HS-27A (cell line): Measurements from ENCODE around the gene TACR2.

Experiments
- DNase-seq: peaks from one replicate; pipeline ENCODE4 v3.0.0-alpha.2; 2012; ENCODE audit warnings: low read depth, missing footprints

Gene TACR2

DNA sequence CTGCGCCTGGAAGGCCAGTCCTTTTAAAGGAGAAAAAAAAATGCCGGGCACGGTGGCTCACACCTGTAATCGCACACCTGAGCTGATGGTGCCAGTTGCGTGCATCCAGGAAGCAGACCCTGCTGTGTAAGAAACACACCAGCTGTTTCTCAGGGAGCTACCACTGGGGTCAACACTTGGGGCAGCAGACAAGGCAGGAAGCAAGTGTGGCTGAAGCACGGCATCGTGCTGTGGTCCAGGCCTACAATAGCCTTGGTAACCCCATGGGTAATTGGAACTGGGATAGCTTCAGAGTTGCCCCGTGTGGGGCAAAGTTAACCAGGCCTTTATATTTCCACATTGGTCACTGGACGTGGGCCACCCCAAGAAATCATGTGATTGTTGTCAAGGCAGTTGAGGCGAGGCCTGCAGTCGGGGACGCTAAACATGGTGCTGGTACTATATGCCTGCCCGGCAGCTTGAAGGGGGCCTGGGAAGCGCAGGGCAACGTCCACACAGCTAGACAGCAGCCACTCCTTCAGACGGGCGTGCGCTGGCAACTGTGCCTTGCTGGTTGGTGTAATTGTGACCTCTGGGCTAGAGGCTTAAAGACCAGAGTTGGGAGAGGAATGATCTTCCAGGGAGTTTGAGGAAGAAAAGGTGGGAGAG is 2.5 kb upstream of the TACR2 start:
- DNase-seq: no peak

DNA sequence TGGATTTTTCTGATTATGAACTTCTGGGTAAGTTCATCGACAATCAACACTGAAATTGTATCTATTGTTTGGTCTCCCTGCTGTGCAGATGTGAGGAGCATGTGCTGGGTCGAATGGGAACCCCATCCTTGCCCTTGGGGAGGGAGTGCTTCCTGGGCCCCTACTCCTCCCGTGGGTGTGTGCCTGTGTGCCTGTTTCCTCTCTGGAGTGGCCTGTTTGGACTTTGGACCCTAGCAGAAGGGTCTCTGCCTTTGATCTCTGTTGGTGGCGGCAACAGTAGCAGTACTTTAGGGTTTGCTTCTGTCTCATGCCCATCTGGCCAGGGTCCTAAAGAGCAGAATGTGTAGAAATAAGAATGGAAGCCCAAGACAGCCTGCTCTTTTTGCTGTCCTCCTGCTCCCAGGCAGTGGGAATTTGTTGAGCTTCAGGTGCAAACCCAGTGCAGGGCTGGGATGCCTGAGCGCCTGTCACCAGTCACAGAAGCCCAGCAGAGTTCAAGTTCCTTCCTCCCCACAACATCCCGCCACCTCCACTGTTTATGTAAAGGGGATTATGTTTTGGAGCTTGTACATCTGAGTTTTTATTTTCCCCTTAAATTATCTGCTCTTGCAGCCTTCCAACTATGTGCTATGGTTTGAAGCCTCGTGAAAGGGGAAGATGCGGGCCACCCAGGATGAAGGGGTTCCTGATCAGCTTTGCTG is 1.5 kb upstream of the TACR2 start:
- DNase-seq: no peak

DNA sequence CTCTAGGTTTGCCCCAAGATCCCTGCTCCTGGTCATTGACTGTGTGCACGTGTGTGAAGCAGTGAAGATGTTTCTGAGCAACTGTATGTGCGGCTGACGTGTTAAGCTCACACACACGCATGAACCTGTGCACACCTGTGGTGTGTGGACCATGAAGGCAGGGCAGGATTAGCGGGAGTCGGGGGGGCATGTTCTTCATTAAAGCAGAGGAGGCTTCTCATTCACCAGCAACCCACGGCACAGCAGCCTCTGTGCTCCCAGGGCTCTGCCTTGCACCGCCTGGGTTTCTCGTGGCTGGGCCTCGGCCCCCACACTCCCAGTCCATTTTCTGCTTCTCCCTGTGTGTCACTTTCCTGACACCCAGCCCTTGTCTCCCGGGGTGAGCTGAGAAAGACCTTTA is 824 bp upstream of the TACR2 start:
- no peak for DNase-seq

DNA sequence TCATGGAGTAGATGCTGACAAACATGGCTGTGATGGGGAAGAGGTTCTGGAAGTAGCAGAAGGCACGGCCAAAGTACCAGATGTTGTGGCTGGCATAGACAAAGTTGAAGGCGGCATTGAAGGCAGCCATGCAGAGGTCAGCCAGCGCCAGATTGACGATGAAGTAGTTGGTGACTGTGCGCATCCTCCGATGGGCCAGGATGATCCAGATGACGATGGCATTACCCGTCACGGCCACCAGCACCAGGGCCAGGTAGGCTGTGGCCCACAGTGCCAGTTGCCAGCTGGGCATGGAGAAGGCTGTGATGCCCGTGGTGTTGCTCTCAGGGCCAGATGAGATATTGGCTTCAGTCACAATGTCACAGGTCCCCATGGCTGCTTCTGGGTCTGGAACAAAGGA is 767 bp downstream of the TACR2 start:
- no peak for DNase-seq

DNA sequence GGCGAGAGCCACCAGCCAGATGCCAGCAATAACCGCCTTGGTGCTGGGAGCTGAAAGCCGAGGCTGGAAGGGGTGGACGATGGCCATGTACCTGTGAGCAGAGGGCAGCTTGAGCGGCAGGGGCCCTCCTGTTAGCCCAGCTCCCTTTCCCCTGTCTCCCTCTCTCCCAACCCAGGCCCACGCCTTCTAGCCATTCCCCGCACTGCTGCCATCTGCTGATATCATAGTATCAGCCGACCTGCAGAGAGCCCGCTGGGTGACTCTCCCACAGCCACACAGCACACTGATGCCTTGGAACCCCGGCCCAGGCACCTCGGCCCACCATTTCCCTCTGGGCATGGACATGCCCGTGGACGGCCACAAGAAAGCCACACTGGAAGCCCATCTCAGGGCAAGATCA is 1.7 kb downstream of the TACR2 start:
- no peak for DNase-seq

DNA sequence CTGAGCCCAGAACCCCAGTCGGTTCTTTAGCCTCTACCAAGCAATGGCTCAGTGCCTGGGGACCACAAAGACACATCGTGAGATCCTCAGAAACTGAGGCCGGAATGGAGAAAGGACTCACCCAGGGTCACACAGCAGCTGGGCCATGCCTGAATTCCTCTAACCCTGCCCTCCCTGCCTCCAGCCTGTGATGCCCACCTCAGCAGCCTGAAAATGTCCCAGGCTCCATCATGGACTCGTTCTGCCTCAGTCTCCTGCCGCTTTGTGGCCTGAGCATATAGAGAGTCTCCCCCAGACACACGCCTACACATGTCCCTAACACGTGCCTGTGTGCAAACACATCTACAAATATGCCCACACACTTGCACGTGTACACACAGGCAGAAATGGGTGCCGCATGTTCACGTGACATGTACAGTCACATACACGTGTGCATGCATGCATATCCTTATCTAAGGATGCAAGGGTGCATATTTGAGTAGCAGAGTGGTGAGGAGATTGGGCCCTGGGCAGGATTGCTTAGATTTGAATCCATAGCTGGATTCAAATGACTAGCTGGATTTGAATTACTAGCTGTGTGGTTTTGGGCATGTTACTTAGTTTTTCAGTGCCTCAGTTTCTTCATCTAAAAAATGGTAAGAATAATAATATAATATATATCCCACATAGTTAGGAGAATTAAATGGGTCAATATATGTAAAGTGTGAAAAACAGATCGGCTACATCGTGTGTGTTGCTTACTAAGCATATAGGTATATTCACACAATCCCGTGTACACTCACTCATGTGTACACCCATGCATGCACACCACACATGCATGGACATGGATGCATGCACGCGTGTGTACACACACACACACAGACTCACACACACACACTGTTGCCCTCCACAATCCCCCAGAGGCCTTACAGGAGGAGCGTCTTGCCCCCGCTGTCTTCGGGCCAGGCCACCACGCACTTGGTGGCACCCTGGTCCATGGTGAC is 2.4 kb downstream of the TACR2 start:
- no peak for DNase-seq

DNA sequence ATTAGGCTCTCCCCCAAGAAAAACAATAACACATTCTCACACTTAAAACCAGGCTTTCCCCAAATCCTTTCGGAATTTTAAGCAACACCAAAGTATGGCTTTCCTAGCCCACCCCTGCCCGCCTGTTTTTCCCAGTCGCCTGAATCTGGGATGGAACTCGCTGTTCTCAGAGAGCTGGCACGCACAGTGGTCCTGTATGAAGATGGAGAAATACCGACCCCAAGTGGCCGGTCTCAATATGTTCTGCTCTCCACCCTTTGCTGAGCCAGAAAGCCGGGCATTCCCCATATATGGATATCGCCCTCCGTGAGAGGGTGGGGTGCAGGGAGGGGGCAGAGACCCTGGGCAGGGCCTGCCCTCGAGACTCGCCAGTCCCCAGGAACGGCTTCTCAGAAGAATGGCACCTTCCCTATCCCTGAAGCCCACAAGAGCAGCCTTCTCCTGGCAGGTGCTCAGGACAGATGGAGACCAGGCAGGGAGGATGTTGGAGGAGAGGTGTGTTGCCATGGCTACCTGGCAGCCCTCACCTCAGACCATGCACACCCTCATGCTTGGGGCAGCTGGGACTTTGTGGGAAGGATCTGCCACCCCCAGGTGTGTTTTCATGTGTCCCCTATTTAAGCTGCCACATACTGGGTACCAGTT is 3.4 kb downstream of the TACR2 start:
- peak; percentile 30 for DNase-seq

DNA sequence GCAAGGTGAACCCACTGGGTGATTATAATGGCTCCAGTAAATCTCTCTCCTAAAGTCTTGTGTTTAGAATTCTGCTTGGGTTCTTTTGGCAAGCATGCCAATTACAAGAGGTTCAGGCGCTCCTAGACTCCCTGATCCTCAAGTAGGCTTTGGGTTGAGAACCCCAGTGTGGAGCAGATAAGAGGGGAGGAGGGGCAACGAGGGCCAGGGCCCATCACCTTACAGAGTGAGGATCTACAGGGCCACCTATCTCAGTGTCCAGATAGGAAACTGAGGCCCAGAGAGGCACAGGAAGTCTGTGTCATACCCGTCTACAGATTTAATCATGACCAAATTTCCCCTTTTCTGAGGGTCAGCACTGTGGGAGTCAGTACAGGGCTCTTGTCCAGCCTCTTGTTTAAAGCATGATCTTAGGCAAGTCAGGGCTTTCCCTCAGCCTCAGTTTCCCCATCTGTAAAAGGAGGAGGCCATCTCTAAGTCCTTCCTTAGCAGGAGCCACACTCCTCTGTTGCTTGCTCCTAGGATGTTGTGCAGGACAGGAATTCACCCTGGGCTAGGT is 4.4 kb downstream of the TACR2 start:
- no peak for DNase-seq

DNA sequence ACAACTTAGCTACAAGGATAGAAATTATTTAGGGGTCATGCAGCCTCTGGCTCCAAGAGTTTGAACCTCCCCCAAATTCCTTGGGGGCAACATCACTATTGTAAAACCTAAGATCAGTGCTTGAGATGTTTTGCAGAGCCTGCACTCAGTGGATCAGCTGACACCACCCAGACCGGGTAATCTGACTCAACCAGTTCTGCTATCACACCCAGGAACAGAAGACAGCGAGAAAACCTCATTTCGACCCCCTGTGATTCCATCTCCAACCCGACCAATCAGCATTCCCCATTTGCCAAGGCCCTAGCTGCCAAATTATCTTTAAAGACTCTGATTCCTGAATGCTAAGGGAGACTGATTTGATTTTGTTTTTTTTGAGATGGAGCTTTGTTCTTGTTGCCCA is 5.2 kb downstream of the TACR2 start:
- DNase-seq: no peak

DNA sequence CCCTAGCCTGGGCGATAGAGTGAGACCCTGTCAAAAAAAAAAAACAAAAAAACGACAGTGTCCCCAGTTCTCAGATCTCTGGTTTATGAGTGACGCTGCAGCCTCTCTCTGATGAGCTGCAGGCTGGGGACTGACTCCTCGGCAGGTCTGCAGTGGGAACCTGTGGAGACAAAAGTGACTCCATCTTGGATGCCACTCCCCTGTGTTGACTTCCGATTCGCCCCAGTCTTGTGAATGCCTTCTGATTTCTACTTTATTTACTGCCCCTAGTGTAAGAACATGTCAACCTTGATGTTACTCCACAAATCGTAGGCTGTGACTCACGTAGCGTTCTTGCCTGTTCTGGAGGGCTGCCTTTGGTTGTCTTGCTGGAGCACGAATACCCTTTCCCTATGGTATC is 6.2 kb downstream of the TACR2 start:
- no peak for DNase-seq

DNA sequence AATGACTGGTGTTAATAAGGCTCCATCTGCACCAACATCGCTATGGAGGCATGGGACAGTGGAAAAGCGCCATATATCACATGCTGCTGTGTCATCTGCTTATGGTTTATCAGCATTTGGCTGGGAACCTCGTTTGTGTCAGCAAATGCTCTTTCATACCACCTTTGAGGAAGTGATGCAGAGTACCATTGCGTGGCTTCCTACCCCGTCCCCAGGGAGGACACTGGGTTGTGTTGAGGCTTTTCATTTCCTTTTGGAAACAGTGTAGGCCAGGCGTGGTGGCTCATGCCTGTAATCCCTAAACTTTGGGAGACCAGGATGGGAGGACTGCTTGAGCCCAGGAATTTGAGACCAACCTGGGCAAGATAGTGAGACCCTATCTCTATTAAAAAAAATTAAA is 6.8 kb downstream of the TACR2 start:
- DNase-seq: no peak

DNA sequence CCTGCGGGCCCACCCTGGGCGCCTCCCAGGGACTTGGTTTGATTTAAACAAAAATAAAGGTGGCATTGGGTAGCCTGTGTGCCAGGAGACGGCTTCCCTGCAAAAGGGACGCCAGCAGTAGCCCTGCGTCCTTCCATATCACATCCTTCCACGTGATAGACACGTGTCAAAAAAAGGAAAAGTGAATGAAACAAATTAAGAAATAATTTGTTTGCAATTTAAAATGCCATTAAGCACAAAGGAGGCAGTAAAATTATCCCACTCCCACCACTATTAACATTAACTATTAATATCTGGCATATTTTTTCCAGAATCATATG is 7.6 kb downstream of the TACR2 start:
- DNase-seq: no peak

DNA sequence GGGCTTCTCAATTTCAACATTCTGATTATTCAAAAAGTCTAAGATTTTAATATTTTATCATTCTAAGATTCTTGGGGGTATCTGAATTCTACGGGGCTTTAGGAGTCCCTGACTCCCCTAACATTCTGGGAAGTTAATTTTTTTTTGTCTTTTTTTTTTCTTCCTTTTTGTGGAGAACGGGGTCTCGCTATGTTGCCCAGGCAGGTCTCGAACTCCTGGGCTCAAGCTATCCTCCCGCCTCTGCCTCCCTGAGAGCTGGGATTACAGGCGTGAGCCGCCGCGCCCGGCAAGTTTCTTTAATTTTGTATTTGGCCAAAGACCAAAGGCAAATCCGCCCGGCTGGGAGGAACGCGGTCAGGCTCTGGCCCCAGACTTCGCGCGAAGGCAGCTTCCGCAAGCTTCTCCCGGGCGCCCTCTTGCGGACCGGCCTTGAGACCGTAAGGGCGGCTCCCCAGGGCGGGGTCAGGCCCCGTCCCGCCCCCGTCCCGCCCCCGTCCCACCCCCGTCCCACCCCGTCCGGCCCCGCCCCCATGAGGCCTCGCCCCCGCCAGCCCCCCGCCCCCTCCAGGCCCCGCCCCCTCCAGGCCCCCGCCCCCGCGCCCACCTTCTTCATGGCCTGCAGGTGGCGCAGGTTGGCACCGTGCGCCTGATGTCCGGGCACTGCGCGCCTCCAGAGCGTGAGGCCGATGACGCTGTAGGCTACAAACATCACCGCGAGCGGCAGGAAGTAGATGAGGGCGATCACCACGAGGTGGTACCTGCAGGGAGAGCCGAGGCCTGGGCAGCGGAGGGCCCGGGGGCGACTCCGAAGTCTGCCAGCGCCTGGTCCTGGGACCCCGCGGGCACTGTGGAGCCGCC is 8.2 kb downstream of the TACR2 start:
- DNase-seq: peak; percentile 57

DNA sequence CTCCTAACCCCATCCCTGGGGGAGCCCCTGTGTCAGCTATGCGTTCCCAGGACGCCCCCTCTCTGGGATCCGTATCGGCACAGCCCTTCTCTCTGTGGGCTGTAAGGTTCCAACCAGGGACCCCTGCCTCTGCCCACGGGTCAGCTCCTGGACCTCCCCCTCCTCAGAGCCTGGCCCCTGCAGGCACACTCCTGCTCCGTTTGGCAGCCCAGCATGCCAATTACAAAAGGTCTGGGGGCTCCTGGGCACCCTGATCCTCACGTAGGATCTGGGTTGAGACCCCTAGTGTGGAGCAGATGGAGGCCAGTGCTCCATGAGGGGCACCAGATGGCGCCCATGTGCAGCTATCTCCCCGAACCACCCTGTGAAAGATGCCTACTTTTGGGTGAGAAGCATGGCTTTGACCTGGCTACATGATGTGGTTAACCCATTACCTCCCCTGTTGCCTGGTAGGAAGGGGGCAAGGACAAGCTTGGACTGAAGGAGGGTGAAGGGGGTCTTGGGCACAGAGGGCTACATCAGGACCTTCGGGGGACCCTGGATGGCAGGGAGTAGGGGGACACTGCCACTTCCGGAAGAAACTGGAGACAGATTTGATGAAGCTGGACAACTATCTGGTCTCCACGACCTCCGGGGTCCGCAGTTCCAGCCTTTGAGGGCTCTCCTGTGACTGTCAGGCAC is 9.0 kb downstream of the TACR2 start:
- no peak for DNase-seq

DNA sequence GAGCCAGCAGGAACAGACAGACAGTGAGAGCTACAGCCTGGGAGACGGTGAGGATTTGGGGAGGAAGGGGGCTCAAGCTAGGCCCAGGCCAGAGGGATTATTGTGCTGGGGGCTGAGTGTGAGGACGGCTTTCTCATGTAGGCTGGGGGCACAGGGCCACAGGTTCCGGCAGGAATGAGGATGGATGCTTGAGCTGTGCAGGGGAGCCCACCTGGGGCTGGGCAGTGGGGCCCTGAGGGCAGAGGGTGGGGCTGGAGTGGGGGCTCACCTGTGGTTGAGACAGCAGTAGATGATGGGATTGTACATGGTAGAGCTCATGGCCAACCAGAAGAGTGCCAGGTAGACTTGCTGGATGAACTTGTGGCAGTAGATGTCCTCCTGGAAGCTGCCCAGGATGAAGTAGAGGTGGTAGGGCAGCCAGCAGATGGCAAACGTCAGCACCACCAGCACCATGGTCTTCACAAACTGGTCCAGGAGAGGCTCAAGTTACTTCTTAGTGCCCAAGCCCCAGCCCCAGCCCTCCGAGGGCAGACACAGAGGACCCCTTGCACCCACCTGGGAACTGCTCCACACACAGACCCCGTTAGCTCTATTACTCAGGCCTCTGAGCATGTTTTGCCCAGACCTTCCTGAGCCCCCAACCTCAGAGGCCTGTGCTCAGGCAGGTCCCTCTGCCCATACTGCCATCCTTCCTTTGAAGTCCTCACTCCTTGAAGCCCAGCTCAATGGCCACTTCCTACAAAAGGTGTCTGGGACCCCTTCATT is 9.7 kb downstream of the TACR2 start:
- DNase-seq: no peak

DNA sequence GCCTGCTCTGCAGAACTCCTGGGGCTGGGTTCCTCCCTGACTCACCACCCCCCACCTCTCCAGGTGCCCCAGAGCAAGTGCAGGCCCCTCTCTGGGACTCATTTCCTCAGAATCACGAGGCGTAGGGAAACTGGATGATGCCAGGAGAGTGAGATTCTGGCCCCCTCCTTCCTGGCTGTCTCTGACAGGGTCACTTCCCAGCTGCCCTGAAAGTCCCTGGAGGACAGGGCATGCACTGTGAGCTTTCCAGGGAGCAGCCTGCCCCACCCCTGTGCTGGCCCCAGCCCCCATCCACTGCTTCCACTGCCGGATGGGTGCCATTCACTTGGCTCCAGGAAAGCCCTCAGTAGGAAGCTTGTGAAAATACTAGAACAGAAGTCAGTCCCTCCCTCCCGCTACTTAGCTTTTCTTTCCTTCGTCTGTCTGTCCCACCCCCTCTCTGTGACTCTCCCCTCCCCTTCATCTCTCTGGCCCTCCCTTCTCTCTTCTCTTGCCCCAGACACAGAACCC is 10.4 kb downstream of the TACR2 start:
- DNase-seq: no peak

DNA sequence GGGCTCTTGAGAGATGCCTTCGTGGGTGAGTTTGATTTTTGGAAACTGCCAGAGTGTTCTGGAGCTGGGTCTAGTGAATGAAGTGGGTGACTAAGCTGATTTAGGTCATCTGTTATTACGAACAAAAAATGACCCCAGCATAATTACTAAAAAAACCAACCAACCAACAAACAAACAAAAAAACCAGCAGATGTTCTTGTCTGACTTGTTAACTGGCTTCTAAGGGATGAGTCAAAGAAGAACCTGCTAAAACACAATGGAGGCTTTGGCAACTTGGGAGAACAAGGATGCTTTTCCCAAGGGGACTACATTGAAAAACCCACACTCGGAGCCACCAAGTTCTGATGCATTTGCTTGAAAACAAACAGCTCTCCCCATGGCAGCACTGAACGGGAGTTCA is 11.5 kb downstream of the TACR2 start:
- no peak for DNase-seq

DNA sequence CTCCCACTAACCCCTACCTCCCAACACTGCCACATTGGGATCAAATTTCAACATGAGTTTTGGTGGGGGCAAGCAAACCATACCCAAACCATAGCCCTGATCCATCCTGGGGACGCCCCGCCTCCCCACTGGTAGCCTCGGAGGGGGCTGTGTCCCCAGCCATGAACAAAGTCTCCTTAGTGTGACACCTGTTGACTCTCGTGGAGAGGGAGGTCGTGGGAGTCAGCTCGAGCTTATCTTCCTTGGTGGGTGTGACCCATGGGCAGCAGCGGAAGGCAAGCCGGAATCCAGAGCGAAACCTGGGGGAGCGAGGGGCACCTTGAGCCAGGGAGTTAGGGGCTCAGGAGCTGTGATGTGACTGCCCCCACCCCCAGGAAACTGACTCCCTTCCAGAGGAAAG is 11.9 kb downstream of the TACR2 start:
- DNase-seq: no peak

DNA sequence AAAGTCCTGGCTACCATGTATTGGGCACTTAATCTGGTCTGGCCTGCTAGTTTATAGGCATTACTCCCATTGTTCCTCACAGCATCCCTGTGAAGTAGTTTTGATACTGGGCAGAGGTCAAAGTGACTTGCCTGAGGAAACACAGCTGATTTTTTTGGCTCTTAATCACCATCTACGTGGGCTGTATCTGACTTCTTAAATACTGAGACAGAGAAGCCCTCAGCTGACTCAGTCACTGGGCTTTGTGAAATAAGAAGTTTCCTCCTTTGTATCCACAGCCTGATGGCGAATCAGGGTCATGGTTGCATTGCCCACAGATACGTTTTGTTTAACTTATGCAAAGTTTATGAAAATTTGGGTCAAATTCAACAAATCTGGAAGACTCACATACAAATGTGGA is 13.2 kb downstream of the TACR2 start:
- no peak for DNase-seq

DNA sequence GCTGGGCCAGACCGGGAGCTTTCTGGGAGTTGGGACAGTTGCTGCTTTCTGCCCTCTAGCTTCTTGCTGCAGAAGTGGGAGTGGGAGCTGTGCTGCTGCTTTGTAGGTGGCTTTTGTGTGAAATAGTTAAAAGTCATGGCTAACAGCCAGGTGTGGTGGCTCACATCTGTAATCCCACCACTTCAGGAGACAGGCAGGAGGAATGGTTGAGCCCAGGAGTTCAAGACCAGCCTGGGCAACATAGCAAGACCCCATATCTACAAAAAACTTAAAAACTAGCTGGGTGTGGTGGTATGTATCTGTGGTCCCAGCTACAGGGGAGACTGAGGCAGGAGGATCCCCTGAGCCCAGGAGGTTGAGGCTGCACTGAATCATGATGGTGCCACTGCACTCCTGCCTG is 13.7 kb downstream of the TACR2 start:
- DNase-seq: no peak
